MV-4-11 (cell line): ENCODE measurements around the gene GZMB.
A peak's percentile ranks its signal among the peaks of the same experiment; 100 is the strongest.
"Not testable (repeated sequence)": the region's sequence is repeated elsewhere in the genome, so short reads cannot be mapped to it uniquely, and the experiment has no call there.

ENCODE experiments used
- DNase-seq: peaks from one replicate; lab custom pipeline; 2025; lab: John Stamatoyannopoulos, UW

GZMB gene

DNA sequence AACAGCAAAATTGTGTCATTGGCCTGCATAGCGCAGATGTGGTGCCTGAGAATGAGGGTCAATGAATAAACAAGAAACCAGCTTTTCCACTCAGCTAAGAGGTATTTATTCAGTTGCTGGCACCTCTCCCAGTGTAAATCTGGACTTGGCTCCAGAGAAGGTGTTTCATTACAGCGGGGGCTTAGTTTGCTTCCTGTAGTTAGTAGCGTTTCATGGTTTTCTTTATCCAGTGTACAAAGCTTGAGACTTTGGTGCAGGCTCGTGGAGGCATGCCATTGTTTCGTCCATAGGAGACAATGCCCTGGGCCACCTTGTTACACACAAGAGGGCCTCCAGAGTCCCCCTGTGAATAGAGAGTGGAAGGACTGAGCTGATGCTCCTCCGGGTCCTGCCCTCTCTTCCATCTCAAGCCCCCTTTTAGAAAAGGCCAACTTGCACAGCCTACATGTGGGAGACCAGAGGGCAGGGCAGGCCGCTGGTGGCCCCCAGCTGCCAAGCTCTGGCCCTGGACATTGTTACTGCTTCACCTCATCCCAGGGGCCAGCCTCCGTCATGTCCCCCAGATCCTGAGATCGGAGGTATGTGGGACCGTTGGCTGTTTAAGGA is 3.0 kb downstream of the GZMB start:
- DNase-seq: no peak

DNA sequence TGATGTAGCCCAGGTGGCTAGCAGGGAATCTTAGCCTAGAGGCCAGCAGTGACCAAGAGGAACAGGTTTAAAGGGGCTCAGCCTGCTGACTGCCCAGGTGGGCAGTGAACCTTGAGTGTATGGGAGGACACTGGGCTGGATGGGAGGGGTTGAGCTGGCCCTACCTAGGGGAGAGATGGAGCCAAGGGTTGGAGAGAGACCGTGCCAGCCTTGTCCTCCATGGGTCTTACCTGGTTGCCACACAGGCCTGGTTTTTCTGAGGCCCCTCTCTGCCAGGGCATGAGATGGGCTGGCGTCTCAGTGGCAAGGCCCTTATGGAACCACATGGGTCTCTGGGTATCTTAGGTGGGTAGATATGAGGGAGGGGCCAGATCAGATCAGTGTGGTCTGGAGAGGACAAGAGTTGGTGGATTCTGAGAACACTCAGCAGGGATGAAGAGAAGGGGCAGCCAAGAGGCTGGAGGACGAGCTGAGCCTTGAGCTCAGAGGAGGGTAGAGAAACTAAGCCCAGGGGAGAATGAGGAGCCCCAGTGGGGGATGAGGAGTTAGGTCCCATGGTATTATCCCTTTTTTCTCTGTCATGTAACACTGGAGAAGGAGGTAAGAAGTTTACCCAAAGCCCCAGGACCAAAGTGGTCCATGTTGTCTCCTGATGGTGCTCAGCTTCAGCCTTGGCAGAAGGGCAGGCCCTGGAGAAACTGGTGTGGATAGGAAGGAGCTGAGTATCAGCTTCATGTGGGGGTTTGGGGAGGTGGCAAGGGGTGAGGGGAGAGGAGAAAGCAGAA is 3.7 kb downstream of the GZMB start:
- no peak for DNase-seq

DNA sequence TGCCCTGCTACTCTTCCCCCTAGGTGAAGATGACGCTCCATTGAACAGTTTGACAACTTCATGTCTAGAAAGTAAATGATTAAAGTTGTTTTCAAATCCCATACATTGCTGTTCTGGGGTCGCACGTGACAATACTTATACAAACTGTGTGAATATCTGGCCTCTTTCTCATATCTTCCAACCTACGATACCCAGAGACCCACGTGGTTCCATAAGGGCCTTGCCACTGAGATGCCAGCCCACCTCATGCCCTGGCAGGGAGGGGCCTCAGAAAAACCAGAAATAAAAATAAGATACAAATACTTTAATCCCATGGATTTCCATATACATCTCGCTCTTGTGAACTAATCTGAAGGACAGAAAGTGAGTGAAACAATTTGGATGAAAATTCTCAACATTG is 4.5 kb downstream of the GZMB start:
- no peak for DNase-seq

DNA sequence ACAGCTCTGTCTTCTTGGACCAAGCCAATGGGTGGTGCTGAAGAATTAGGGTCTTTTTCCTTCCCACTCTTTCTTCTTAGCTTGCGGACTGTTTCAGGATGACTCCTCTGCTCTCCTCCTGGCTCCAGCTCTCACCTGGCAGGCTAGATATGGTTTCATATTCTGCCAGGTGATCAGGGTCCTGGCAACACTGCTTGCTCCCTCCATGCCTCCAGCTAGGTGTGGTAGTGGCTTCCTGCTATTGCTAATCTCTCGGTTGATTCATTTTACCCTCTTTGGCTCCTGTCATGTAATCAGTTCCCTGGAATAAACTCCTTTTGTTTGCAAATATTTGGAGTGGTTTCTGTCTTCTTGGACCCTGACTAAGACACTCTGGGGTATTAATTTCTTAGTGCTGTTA is 20.2 kb downstream of the GZMB start:
- DNase-seq: no peak

DNA sequence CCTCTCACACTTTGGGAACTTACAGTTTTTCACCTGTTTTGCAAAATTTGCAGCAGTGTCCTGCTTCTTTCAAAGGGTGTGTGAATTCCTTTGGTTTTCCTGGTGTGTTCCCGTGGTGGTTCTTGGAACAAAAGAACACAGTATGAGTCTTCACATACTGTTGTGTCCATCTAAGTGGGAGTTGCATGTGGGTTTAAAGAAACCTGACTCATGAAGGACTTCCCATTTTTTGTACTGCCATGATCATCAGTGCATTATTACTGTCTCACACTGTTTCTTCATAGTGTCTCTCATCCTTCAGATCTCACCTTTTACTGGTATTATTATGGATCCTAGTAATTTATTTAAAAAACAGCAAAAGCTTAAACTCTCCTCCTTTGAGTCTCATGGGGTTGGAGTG is 20.7 kb downstream of the GZMB start:
- DNase-seq: peak; percentile 69

DNA sequence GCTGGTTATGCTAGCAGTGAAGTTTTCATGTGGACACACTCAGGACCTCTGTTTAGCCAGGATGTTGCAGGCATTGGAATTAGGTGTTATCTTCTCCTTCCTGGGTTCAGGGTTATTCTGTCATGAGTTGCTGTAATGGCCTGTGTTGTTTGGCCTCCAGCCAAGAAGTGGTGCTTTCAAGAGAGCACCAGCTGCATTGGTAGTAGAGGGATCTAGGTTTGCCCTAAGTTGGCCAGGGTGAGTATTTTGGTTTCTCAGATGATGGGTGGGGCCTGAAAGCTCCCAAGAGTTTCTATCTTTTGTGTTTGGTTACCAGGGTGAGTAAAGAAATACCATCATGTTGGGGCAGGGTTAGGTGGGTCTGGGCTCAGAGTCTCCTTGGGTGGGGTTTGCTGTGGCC is 21.8 kb downstream of the GZMB start:
- DNase-seq: peak; percentile 43

DNA sequence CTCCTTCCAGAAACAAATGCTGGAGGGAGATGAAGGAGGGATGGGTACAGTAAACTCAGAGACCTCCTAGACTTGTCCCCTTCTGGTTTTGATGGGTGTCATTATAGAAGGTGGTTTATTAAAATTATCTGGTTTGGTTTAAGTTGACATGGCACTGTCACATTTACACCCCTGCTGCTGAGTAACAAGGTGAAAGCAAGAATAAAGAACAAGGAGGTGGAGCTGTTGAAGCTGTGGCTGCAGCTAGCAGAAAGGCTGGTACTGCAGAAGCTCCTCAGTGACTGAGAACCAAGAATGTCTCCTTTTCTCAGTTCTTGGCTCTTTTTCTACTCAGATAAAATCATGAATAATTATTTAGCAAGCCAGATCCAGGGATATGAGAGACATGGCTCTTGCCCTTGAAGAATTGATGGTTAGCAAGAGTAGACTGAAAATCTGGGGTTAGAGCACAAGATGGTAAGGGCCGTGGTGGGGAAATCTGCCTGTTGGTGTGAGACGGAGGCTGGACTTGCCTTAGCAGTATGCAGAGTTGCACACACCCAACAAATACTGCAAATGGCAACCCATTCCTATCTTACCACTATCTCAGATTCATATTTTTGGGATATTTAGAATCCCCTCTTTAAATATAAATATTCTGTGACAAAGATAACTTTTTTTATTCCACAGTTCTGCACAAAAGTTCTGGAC is 24.2 kb downstream of the GZMB start, which contains the start of gene GZMH:
Gene GZMH, minus strand, starts transcription at position 31 of the 690 bp plus-strand sequence. CDS start 72 bp downstream, outside the sequence.
- no peak for DNase-seq

DNA sequence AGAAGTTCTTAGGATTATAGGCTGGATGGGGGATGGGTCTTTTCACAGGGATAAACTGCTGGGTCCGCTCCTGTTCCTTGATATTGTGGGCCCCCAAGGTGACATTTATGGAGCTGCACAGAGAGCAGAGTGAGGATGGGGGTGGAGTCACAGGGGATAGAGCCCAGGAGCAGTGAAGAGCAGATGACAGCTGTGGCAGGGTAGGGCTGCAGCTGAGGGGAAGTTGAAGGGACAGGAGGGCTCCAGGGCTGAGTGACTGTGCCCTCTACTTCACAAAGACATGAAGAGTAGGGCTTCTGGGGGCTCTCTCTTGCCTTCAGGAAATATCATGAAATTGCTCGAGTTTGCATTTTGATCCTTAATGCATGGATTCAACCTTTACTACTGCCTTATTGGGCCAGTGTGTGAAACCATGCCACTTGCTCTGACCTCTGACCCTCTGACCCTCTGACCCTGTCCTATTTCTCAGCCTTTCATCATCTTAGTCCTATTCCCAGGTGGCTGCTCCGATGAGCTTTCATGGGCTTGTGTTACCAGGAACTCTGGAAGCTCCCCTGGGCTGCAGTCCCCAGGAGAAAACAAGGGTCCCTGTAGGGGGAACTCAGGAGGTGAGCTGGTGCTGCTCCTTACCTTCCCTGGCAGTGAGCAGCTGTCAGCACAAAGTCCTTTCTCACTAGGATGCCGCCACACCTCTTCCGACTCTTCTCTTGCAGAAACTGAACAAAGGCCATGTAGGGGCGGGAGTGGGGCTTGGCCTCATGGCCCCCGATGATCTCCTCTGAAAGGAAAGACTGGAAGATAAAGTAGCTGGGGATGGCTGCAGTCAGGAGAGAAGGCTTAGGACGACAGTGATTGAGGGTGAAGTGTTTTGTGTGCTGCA is 26.1 kb downstream of the GZMB start:
- peak; percentile 35 for DNase-seq

DNA sequence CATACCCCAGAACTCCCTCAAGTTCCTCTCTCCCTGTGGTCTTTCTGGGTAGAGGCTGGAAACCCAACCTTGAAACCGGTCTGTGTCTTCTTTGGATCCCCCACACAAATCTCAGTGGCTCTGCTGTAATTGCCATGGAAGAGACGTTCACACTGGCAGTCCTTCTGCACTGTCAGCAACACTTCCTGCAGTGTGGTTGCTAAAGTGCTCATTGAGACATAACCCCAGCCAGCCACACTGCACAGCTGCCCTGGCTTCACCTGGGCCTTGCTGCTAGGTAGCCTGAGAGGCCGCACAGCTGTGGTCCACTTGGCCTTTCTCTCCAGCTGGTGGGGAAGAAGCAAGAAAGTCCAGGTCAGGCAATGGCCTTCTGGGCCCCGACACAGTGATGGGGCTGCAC is 26.9 kb downstream of the GZMB start:
- peak; percentile 69 for DNase-seq

DNA sequence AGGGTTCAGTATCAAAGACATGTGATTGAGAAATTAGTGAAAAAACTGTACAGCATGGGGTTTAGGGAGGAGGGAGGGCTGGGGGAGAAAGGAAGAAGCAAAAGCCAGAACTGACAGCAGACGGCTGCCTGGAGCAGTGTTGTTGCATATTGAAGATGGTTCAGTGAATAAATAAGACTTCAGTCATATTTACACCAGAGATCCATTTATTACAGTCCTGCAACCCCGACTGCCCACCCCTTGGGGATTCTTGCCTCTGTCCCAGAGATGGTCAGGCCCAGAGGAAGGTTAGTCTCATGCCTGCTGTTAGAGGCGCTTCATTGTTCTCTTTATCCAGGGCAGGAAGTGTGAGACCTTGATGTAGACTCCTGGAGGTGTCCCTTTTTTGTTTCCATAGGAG is 27.7 kb downstream of the GZMB start:
- DNase-seq: peak; percentile 23

DNA sequence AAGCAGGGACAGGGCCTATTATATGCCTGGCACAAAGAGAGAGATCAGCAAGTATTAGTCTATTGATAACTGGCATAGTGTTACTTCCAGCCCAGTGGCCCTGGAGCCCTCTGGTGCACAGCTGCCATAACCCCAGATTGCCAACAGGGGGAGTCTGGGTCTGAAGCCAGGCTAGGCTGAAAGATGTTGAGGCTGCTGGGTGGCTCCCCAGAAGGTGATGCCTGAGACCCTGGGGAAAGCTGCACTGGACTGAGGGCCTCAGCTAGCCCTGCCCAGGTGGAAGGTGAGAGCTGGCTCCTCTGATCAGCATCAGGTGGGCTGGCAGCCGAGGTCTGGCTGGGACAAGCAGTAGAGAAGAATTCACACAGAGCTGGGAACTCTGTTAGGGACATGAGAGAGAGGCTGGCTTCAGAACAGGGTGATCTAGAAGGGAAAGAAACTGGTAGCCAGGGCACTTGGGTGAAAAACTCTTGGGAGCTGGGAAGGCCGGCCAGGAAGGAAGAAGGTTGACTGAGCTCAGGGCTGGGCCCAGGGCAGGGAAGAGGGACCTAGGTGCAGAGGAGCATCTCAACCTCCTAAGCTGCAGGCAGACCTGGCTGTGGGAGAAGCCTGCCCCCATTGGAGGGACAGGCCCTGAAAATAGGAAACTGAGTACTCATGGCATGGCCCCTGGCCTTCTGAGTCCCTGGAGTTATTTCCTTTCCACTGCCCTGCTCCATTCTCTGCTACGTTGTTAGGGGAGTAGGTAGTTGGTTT is 28.4 kb downstream of the GZMB start:
- DNase-seq: peak; percentile 59

DNA sequence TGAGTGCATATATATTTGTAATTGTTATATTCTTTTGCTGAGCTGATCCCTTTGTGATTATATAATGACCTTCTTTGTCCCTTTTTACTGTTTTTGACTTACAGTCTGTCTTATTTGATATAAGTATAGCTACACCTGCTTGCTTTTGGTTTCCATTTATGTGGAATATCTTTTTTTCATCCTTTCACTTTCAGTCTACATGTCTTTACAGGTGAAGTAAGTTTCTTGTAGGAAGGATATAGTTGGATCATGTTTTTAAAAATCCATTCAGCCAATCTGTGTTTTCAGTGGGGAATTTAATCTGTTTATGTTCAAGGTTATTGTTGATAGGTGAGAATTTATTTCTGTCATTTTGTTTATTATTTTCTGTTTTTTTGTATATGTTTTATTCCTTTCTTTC is 36.6 kb downstream of the GZMB start:
- DNase-seq: no peak

DNA sequence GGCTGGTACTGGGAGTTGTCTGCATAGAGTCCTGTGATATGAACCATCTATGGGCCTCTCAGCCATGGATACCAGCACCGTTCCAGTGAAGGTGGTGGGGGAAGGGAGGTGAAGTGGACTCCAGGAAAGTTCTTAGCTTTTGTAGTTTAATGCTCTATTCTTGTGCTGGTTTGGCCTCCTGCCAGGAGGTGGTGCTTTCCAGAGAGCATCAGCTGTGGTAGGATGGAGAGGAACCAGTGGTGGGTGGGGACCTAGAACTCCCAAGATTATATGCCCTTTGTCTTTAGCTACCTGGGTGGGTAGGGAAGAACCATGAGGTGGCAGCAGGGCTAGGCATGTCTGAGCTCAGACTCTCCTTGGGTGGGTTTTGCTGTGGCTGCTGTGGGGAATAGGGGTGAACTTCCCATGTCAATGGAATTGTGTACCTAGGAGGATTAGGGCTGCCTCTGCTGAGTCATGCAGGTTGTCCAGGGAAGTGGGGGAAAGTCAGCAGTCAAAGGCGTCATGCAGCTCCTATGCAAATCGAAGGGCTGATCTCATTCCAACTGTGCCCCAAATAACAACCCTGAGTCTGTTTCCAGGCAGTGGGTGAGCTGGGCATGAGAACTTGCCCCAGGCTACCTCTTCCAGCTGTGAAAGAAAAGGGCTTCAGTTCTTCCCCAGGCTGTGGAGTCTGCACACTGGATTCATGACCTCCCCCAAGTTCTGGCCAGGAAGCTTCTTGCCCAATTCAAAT is 38.7 kb downstream of the GZMB start:
- DNase-seq: no peak

DNA sequence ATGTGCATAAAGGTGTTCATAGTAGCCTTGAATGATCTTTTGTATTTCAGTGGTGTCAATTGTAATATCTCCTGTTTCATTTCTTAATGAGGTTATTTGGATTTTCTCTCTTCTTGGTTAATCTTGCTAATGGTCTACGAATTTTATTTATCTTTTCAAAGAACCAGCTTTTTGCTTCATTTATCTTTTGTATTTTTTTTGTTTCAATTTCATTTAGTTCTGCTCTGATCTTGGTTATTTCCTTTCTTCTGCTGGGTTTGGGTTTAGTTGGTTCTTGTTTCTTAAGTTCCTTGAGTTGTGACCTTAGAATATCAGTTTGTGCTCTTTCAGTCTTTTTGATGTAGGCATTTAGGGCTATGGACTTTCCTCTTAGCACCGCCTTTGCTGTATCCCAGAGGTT is 43.0 kb downstream of the GZMB start:
- DNase-seq: not testable (repeated sequence)

DNA sequence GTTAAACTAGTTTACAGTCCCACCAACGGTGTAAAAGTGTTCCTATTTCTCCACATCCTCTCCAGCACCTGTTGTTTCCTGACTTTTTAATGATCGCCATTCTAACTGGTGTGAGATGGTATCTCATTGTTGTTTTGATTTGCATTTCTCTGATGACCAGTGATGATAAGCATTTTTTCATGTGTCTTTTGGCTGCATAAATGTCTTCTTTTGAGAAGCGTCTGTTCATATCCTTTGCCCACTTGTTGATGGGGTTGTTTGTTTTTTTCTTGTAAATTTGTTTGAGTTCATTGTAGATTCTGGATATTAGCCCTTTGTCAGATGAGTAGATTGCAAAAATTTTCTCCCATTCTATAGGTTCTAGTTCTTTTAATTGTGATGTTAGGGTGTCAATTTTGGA is 49.6 kb downstream of the GZMB start:
- DNase-seq: not testable (repeated sequence)
